ENCODE results near the gene BCAS1.

Gene BCAS1

GRCh38 chr20:54103067-54103761 is 32.8 kb upstream of the BCAS1 start:
- DNase-seq (ENCODE audit: low read depth in 2 of 2): peak; percentile 29 to 44

GRCh38 chr20:54102543-54102942 is 32.1 kb upstream of the BCAS1 start:
- DNase-seq (ENCODE audit: low read depth in 2 of 2): no peak

GRCh38 chr20:54100563-54100962 is 30.2 kb upstream of the BCAS1 start:
- no peak for DNase-seq (ENCODE audit: low read depth in 2 of 2)

GRCh38 chr20:54099894-54100293 is 29.5 kb upstream of the BCAS1 start:
- no peak for DNase-seq (ENCODE audit: low read depth in 2 of 2)

- no peak for DNase-seq (ENCODE audit: low read depth in 2 of 2)
Observed at GRCh38 chr20:54098047-54098446, 27.7 kb upstream of the BCAS1 start.

- DNase-seq (ENCODE audit: low read depth in 2 of 2): no peak
Observed at GRCh38 chr20:54097236-54097529, 26.8 kb upstream of the BCAS1 start.

GRCh38 chr20:54095824-54096223 is 25.4 kb upstream of the BCAS1 start:
- DNase-seq (ENCODE audit: low read depth in 2 of 2): no peak

GRCh38 chr20:54094268-54094580 is 23.8 kb upstream of the BCAS1 start:
- no peak for DNase-seq (ENCODE audit: low read depth in 2 of 2)

GRCh38 chr20:54093423-54094267 is 23.3 kb upstream of the BCAS1 start:
- DNase-seq (ENCODE audit: low read depth in 2 of 2): no peak

- no peak for DNase-seq (ENCODE audit: low read depth in 2 of 2)
Observed at GRCh38 chr20:54092021-54092420, 21.6 kb upstream of the BCAS1 start.

GRCh38 chr20:54091120-54091480 is 20.7 kb upstream of the BCAS1 start:
- DNase-seq (ENCODE audit: low read depth in 2 of 2): no peak

GRCh38 chr20:54090230-54091119 is 20.1 kb upstream of the BCAS1 start:
- no peak for DNase-seq (ENCODE audit: low read depth in 2 of 2)

- no peak for DNase-seq (ENCODE audit: low read depth in 2 of 2)
Observed at GRCh38 chr20:54088430-54088829, 18.0 kb upstream of the BCAS1 start.

- no peak for DNase-seq (ENCODE audit: low read depth in 2 of 2)
Observed at GRCh38 chr20:54086507-54087039, 16.2 kb upstream of the BCAS1 start.

- DNase-seq (ENCODE audit: low read depth in 2 of 2): no peak
Observed at GRCh38 chr20:54085910-54086309, 15.5 kb upstream of the BCAS1 start.

GRCh38 chr20:54085425-54085824 is 15.0 kb upstream of the BCAS1 start:
- DNase-seq (ENCODE audit: low read depth in 2 of 2): no peak

GRCh38 chr20:54084727-54085388 is 14.5 kb upstream of the BCAS1 start:
- no peak for DNase-seq (ENCODE audit: low read depth in 2 of 2)

- DNase-seq (ENCODE audit: low read depth in 2 of 2): no peak
Observed at GRCh38 chr20:54084193-54084592, 13.8 kb upstream of the BCAS1 start.

- no peak for DNase-seq (ENCODE audit: low read depth in 2 of 2)
Observed at GRCh38 chr20:54083459-54083858, 13.1 kb upstream of the BCAS1 start.

- DNase-seq (ENCODE audit: low read depth in 2 of 2): no peak
Observed at GRCh38 chr20:54082100-54082499, 11.7 kb upstream of the BCAS1 start.

- no peak for DNase-seq (ENCODE audit: low read depth in 2 of 2)
Observed at GRCh38 chr20:54079652-54080051, 9.3 kb upstream of the BCAS1 start.
